Stimulated activated CD8-positive, alpha-beta memory T cell treated with anti-CD3 and anti-CD28 coated beads, Interleukin-15, amount 100 ng/mL, for 24 hours (primary cell): ENCODE results near the gene HSFX4.
"Not testable (repeated sequence)": the region's sequence is repeated elsewhere in the genome, so short reads cannot be mapped to it uniquely, and the experiment has no call there.

Experiments
- DNase-seq: peaks from one replicate; pipeline ENCODE4 v3.0.0-alpha.2; 2020; ENCODE audit warnings: low read depth

The HSFX4 gene

DNA sequence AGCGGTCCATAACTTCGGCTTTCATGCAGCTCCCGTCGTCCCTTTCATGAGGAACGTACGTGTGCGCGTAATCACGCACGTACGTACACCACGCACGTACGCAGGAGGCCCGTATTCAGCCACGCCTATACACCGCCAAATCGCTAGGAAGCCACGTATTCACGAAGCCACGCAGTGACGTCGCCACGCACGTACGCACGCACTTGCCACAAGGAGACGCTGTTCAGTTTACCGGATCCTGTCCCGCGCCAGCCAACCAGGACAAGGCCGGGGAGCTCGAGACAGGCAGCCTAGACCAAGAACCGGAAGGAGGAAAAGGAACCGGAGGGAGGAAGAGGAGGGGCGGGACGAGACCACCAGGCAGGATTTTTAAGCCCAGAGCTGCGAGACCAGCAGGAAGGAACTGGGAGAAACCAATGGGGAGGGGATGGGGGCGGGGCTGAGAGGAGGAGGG, 9.1 kb downstream of the HSFX4 start, which contains the start of gene EOLA2:
Gene EOLA2, minus strand, starts transcription at position 65 of the 454 bp plus-strand sequence. CDS start 4,617 bp downstream, outside the sequence.
- DNase-seq, result peak; percentile 67

DNA sequence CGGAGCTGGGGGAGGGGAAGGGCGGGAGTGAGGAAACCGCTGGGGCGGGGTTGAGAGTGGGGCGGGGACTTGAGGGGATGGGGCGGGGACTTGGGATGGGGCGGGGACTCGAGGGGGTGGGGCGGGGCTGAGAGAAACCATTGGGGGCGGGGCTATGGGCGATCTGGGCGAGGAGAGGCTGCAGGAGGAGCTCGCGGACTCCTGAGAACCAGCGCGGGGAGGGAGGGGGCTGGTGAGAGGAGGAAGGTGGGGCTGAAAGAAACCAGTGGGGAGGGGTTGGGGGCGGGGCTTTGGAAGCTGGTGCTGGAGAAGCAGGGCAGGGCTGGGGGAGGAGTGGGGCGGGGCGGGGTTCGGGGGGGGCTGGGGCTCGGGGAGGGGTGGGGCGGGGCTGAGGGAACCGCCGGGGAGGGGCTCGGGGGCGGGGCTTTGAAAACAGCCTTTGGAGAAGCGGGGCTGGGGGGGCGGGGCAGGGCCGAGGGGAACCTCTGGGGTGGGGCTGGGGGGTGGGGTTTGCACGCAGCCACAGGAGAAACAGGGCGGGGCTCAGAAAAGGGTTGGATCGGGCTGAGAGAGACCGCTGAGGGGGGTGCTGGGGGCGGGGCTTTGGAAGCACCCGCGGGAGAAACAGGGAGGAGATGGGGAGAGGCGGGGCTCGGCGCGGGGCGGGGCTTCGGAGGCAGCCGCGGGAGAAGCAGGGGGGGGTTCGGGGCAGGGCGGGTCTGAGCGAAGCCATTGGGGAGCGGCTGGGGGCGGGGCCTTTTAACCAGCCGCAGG, 9.7 kb downstream of the HSFX4 start:
- DNase-seq, result peak; percentile 57

- no peak for DNase-seq
Observed at GRCh38 chrX:149939655-149939904, 10.2 kb downstream of the HSFX4 start.

DNA sequence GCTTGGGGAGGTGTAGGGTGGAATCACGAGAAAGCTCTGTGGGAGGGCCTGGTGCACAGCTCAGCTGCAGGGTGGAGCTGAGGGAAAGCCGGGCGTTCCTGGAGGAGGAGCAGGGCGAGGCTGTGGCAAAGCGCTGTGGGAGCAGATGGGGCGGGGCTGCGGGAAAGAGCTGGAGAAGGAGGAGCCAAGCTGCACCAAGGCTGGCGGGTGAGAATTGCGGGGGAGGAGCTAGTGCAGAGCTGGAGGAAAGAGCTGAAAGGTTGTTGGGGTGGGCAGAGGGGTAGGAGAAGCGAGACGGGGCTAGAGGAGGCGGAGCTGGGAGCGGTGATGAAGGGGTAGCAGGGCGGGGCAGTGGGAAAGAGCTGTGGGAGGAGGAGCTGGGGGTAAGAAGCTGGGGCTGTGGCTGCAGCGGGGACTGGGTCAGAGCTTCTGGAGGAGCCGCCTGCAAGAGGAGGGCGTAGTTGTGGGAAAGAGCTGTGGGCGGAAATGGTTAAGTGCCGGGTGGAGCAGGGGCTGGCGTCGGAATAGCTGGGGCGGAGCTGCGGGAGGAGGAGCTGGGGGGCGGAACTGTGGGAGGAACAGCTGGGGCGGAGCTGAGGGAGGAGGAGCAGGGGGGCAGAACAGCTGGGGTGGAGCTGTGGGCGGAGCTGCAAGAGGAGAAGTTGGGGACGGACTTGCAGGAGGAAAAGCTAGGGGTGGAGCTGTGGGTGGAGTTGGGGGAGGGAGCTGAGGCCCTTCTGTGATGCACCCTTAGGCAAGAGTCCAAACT, 10.7 kb downstream of the HSFX4 start:
- DNase-seq, result peak; percentile 60

GRCh38 chrX:149940674-149941024, 11.3 kb downstream of the HSFX4 start:
- DNase-seq, result not testable (repeated sequence)

DNA sequence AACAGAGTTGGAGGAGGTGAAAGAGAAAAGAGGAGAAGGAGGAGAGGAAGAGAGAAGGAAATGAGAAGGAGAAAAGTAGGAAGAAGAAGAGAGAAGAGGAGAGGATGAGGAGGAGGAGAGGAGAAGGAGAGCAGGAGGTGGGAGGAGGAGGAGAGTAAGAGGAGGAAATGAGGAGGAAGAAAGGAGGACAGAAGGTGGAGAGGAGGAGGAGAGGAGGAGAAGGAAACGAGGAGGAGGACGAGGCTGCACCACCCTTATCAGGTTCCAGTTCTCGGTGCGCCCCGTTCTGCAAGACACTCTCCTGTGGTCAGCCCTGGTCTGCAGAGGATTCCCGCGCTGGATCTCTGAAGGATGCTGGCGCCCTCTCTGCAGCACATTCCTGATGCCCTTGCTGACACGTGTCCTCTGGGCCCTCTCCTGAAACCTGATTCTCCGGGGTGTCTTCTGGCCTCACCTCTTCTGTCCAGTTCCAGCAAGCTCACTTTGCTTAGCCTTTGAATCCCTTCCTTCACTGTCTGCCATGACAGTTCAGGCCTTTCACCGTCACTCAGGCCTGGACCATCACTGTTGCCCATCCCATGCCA, 15.8 kb downstream of the HSFX4 start:
- not testable (repeated sequence) for DNase-seq

GRCh38 chrX:149945820-149946219, 16.4 kb downstream of the HSFX4 start:
- DNase-seq, result not testable (repeated sequence)

- DNase-seq, result not testable (repeated sequence)
Observed at GRCh38 chrX:149946932-149947331, 17.6 kb downstream of the HSFX4 start.

GRCh38 chrX:149948016-149948415, 18.6 kb downstream of the HSFX4 start:
- no peak for DNase-seq

- DNase-seq, result no peak
Observed at GRCh38 chrX:149949743-149950436, 20.5 kb downstream of the HSFX4 start.

DNA sequence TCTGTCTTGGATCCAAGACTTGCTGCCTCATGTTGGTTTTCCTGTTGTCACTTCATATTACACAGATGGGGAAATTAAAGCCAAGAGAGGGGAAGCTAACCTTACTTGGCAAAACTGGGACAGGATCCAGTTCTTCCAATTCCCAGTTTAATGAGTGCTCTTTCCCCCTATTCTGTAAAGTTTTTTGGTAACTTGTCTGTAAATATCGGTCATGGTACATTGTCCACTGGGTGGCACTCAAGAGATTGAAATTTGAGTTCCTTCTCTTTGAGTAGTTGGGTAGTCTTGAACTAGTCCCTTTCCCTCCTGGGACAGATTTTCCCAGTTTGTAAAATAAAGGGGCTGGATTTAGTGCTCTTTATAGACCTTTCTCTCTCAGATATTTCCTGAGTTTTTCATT, 21.3 kb downstream of the HSFX4 start:
- no peak for DNase-seq

GRCh38 chrX:149961572-149961971, 32.2 kb downstream of the HSFX4 start:
- DNase-seq, result no peak

GRCh38 chrX:149962010-149962409, 32.6 kb downstream of the HSFX4 start:
- DNase-seq, result no peak

DNA sequence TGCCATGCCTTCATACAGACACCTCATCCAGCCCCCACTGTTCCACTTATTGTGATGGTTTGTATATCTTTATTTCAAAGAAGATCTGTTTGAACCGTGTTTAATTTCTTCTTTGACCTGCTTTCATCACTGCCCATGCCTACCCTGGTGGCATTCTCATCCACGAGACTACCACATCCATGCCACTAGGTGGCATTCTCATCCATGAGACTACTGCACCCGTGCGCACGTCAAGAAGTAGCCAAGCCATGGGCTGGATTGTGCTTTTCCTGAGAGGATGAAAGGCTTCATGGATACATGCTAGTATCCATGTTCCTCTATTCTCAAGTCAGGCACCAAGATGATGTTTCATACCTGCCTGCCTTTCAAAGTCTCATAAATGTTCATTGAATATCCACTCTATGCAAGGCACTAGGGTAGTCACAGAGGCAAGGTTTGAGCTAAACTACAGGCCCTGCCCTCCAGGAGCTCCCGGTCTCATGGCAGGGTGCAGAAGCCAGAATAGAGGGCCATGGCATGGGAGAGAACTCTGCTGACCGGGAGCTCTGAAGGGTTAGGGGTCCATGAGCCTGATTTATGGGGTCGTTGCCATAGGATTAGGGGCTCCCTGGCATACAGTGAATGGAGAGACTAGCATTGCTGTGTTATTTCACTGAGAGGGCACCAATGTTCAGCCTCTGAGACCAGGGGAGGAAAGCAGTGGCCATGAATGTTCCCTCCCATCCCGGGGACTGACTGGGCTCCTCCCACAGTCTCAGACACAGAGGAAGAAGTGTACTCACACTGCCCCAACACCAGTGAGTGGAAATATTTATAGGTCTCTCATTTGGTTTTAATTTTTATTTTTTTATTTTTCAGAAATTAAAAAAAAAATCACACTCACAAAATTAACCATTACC, 33.7 kb downstream of the HSFX4 start:
- DNase-seq, result no peak

- no peak for DNase-seq
Observed at GRCh38 chrX:149979126-149979644, 49.8 kb downstream of the HSFX4 start.
